CD4-positive, alpha-beta T cell (primary cell): Measurements from ENCODE around the gene HDAC9. TPM values are rescaled to one million over a fixed set of nuclear protein-coding genes. Genes with fewer than 3 reads are reported as not detected.
"Not testable (repeated sequence)": the region's sequence is repeated elsewhere in the genome, so short reads cannot be mapped to it uniquely, and the experiment has no call there.

ENCODE experiments used
- ATAC-seq: fragments of 200-7000 bp; cut with Tn5 transposase; one replicate; pipeline ENCODE4 v1.10.0; 2022; ENCODE audit warnings: mild to moderate bottlenecking; ENCODE audit not compliant: poor library complexity
- CTCF ChIA-PET: fragments of 350-600 bp; sonication (Branson Sonifier 250); formaldehyde crosslinking; loops from one replicate; lab custom pipeline; 2021; ENCODE audit warnings: antibody characterized with exemption, inconsistent platforms; lab: Charles Lee
- POLR2A ChIA-PET: fragments of 350-600 bp; sonication (Branson Sonifier 250); formaldehyde crosslinking; loops from one replicate; lab custom pipeline; 2021; ENCODE audit warnings: antibody characterized with exemption, inconsistent platforms; lab: Charles Lee
- DNase-seq, 14 experiments: peaks; one replicate each; pipeline ENCODE4 v3.0.0-alpha.2; 2013 to 2020; ENCODE audit warnings: mixed read lengths in 2 of 14
- H3K27ac ChIP-seq, 2 donors: one replicate each; pipeline versions ENCODE4 v1.5.1 to v1.7.0; 2013; ENCODE audit warnings: low read length in 2 of 2, low read depth in 1 of 2, mild to moderate bottlenecking in 1 of 2
- H3K27me3 ChIP-seq, 2 experiments: 1 replicate in 1 of 2; 2 replicates in 1 of 2; pipeline versions ENCODE4 v1.6.1 to v1.7.0; 2013; ENCODE audit warnings: low read length in 2 of 2, control low read depth in 1 of 2, mild to moderate bottlenecking in 1 of 2, moderate library complexity in 1 of 2; ENCODE audit not compliant: insufficient read depth in 2 of 2, control insufficient read depth in 1 of 2
- H3K36me3 ChIP-seq: one replicate; pipeline ENCODE4 v1.6.1; 2013; ENCODE audit warnings: low read length, control low read depth; ENCODE audit not compliant: insufficient read depth
- H3K4me1 ChIP-seq: one replicate; pipeline ENCODE4 v1.6.1; 2013; ENCODE audit warnings: low read length, control low read depth; ENCODE audit not compliant: insufficient read depth
- H3K4me3 ChIP-seq: one replicate; pipeline ENCODE4 v1.5.1; 2013; ENCODE audit warnings: mild to moderate bottlenecking, low read length, moderate library complexity
- H3K9me3 ChIP-seq, 2 experiments: 1 replicate in 1 of 2; 2 replicates in 1 of 2; pipeline versions ENCODE4 v1.6.1 to v1.7.0; 2013; ENCODE audit warnings: low read length in 2 of 2, mild to moderate bottlenecking in 2 of 2, control low read depth in 1 of 2, moderate library complexity in 1 of 2; ENCODE audit not compliant: control insufficient read depth in 1 of 2, insufficient read depth in 1 of 2
- H3K27ac Mint-ChIP-seq: one replicate; pipeline ENCODE4 v1.8.0; 2020; ENCODE audit warnings: mixed read lengths
- H3K27me3 Mint-ChIP-seq: one replicate; pipeline ENCODE4 v1.8.0; 2021; ENCODE audit warnings: mixed read lengths
- H3K36me3 Mint-ChIP-seq: one replicate; pipeline ENCODE4 v1.8.0; 2021; ENCODE audit warnings: low read depth, mixed read lengths
- H3K4me1 Mint-ChIP-seq: one replicate; pipeline ENCODE4 v1.8.0; 2021; ENCODE audit warnings: low read depth, mixed read lengths
- H3K4me3 Mint-ChIP-seq: one replicate; pipeline ENCODE4 v1.8.0; 2020; ENCODE audit warnings: mild to moderate bottlenecking, mixed read lengths
- H3K9me3 Mint-ChIP-seq: one replicate; pipeline ENCODE4 v1.8.0; 2020; ENCODE audit warnings: mixed read lengths
- intact Hi-C, 2 experiments: fragments of 100-400 bp; cut with DNase I in 1 of 2; cut with micrococcal nuclease in 1 of 2; formaldehyde crosslinking; loops; one replicate each; pipeline versions ENCODE4 v1.15.1 to v1.9.0; 2023 to 2025; cut with DNase I, micrococcal nuclease
- total RNA-seq, 174 experiments: library from RNA in 2 of 174; stranded (reverse) in 2 of 174; gene quantifications; one replicate each; pipeline ENCODE4 v1.2.3 and lab custom pipeline; 2021 to 2026
- TF ChIP-seq, protein P1 (sequence below): fragments of 200-600 bp; IDR thresholded peaks from one replicate; pipeline ENCODE4 v1.8.0; 2022; ENCODE audit warnings: antibody characterized with exemption, mild to moderate bottlenecking

HDAC9 gene
- total RNA-seq, 2 experiments from 2014 or later = 0.73 to 1.2 TPM

DNA sequence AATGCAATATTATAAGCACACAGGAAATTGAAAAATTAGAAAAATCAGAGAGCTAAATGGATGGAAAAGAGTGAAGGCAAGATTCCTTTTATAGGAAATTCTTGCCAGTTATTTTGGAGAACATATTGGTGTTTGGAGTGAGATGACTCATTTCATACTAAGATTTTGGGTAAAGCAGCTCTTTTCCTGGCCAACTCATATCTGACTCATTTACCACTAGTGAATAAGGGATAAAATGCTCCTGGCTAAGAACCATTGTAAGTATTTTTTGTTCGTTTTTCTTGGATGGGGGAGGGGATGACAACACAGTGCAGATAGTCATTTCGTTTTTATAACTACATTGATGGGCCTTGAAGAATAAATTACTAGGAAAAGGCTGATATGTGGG lies 482.6 kb downstream of the HDAC9 start:
- no peak overlapping the region for H3K4me3 Mint-ChIP-seq

DNA sequence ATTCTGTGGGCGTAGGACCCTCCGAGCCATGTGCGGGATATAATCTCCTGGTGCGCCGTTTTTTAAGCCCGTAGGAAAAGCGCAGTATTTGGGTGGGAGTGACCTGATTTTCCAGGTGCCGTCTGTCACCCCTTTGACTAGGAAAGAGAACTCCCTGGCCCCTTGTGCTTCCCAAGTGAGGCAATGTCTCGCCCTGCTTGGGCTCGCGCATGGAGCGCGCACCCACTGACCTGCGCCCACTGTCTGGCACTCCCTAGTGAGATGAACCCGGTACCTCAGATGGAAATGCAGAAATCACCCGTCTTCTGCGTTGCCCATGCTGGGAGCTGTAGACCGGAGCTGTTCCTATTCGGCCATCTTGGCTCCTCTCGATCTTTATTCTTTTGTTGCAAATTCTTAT lies 495.2 kb downstream of the HDAC9 start:
- POLR2A ChIA-PET, intact Hi-C loops, H3K36me3 ChIP-seq, CTCF ChIA-PET, H3K9me3 Mint-ChIP-seq, H3K9me3 ChIP-seq, H3K4me3 ChIP-seq, H3K36me3 Mint-ChIP-seq, H3K4me1 Mint-ChIP-seq, H3K27me3 ChIP-seq, DNase-seq, H3K4me3 Mint-ChIP-seq, H3K27ac Mint-ChIP-seq, H3K27me3 Mint-ChIP-seq, H3K4me1 ChIP-seq, H3K27ac ChIP-seq, ATAC-seq: not testable (repeated sequence)

More for the DNA sequence above, 482.6 kb downstream of the HDAC9 start:
- ChIA-PET CTCF (no interaction called here), POLR2A (no interaction called here)
- TF ChIP-seq, protein P1, sequence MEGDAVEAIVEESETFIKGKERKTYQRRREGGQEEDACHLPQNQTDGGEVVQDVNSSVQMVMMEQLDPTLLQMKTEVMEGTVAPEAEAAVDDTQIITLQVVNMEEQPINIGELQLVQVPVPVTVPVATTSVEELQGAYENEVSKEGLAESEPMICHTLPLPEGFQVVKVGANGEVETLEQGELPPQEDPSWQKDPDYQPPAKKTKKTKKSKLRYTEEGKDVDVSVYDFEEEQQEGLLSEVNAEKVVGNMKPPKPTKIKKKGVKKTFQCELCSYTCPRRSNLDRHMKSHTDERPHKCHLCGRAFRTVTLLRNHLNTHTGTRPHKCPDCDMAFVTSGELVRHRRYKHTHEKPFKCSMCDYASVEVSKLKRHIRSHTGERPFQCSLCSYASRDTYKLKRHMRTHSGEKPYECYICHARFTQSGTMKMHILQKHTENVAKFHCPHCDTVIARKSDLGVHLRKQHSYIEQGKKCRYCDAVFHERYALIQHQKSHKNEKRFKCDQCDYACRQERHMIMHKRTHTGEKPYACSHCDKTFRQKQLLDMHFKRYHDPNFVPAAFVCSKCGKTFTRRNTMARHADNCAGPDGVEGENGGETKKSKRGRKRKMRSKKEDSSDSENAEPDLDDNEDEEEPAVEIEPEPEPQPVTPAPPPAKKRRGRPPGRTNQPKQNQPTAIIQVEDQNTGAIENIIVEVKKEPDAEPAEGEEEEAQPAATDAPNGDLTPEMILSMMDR = no peak
- Mint-ChIP-seq H3K9me3 (peaks cover 14% of the 10 kb centered on the region), H3K27ac (no peak overlapping the region), H3K4me1 (no peaks in the 10 kb centered on the region), H3K36me3 (no peaks in the 10 kb centered on the region), H3K27me3 (no peaks in the 10 kb centered on the region)
- DNase-seq (no peak), ATAC-seq (no peak)
- no peaks in the 10 kb centered on the region for H3K4me1 ChIP-seq
- H3K36me3 ChIP-seq = no peaks in the 10 kb centered on the region
- intact Hi-C loops = no loop called here
- no peak overlapping the region for H3K4me3 ChIP-seq
- H3K9me3 ChIP-seq = peaks cover 0 to 8% of the 10 kb centered on the region in 2 experiments
- H3K27me3 ChIP-seq = no peaks in the 10 kb centered on the region
- no peak overlapping the region for H3K27ac ChIP-seq

DNA sequence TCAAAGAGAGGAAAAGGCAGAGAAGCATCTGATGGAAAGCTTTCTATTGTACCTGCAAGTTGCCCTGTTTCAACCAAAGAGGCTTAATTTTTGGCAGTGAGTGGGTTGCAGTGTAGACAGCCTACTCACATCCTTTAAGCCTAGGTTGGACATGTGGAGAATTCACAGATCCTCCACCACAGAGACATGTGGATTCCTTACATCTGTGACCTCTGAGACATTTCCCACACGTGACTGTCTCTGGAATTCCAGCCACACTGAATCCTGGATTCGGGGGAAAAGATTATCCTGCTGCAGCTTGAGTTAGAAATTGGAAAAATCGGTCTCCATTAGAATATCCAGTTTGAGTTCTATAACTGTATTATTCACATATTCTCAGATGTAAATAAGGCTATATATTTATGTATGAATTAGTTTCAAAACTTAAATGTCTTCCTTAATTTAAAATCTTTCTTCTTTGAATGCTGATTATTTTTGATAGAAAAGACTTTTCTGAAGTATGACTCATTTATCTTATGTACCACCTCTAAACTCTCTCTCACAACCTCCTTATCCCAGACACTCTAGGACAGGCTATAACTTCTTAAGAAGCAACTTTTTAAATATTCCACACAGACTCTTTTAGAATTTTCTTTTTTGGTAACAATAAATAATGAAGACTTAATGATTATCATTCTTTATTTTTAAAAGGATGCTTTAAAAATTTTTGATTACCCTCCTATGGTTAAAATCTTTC lies 498.6 kb downstream of the HDAC9 start:
- ATAC-seq (no peak), DNase-seq (no peak)
- Mint-ChIP-seq H3K36me3 (no peaks in the 10 kb centered on the region), H3K27me3 (no peaks in the 10 kb centered on the region), H3K4me3 (no peak overlapping the region), H3K27ac (no peak overlapping the region), H3K4me1 (no peaks in the 10 kb centered on the region), H3K9me3 (peaks cover 3% of the 10 kb centered on the region)
- Histone ChIP-seq H3K9me3 (peaks cover 0 to 4% of the 10 kb centered on the region in 2 experiments), H3K27me3 (no peaks in the 10 kb centered on the region), H3K36me3 (no peaks in the 10 kb centered on the region), H3K4me3 (no peak overlapping the region), H3K4me1 (no peaks in the 10 kb centered on the region), H3K27ac (no peak overlapping the region)
- intact Hi-C loops = no loop called here
- POLR2A ChIA-PET = interaction anchor here (0.7 kb wide), 1 partner anchor 1711 kb away, joined by 3 read pairs; no protein-coding TSS in a partner anchor
- CTCF ChIA-PET = no interaction called here
- TF ChIP-seq, protein P1 = no peak

DNA sequence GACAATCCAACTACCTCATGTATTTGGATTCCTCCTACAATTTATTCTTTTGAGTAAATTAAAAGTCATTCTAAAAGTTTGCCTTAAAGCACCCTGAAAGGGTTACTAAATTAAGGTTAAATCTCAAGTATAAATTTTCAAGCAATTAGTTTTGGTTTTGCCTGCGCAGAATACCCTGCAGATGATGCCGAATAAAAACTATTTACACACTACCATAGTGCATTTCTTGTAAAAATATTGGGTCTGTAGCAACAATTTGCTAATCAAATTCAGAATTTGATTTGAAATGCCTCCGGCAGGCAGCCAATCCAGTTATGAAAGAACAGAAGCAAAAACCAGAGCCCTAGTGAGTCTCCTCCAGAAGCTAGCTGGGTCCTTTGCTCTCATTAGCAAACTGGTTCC lies 499.7 kb downstream of the HDAC9 start:
- Mint-ChIP-seq H3K4me3 (no peak overlapping the region), H3K27ac (no peak overlapping the region), H3K9me3 (peaks cover 3% of the 10 kb centered on the region), H3K4me1 (no peaks in the 10 kb centered on the region), H3K27me3 (no peaks in the 10 kb centered on the region), H3K36me3 (no peaks in the 10 kb centered on the region)
- H3K27me3 ChIP-seq = no peaks in the 10 kb centered on the region
- H3K4me1 ChIP-seq = no peaks in the 10 kb centered on the region
- TF ChIP-seq, protein P1 = no peak
- no peak overlapping the region for H3K27ac ChIP-seq
- H3K36me3 ChIP-seq = no peaks in the 10 kb centered on the region
- ChIA-PET CTCF (no interaction called here), POLR2A (no interaction called here)
- ATAC-seq (no peak), DNase-seq (no peak)
- H3K4me3 ChIP-seq = no peak overlapping the region
- intact Hi-C loops = no loop called here
- H3K9me3 ChIP-seq = peaks cover 0 to 4% of the 10 kb centered on the region in 2 experiments
